OCI-LY7 (cell line): ENCODE measurements around the gene CNDP1. TPM values are rescaled to one million over a fixed set of nuclear protein-coding genes. Genes with fewer than 3 reads are reported as not detected.
"Not testable (repeated sequence)": the region's sequence is repeated elsewhere in the genome, so short reads cannot be mapped to it uniquely, and the experiment has no call there.

Source experiments
- BruUV-seq: library from RNA; stranded (reverse); fragments of 400-500 nt; replicated peaks from 2 replicates; lab custom pipeline; 2021; lab: Mats Ljungman, UMichigan
- CTCF ChIA-PET: fragments of 300-600 bp; sonication (Branson Sonifier 250); formaldehyde crosslinking; loops from one replicate; lab custom pipeline; 2022; ENCODE audit warnings: antibody characterized with exemption; ENCODE audit not compliant: unreplicated experiment; lab: Charles Lee
- POLR2A ChIA-PET: fragments of 300-600 bp; sonication (Branson Sonifier 250); formaldehyde crosslinking; loops from one replicate; lab custom pipeline; 2022; ENCODE audit warnings: antibody characterized with exemption; lab: Charles Lee
- DNase-seq: peaks from one replicate; pipeline ENCODE4 v3.0.0-alpha.2; 2015; ENCODE audit warnings: low spot score
- H2AFZ ChIP-seq: fragments of 200-600 bp; sonication (generic), shearing (Covaris generic); 2 replicates; pipeline ENCODE4 v1.6.1; 2014; ENCODE audit warnings: mild to moderate bottlenecking, antibody characterized with exemption, low read length, moderate library complexity
- H3K27ac ChIP-seq: fragments of 200-600 bp; sonication (generic); 2 replicates; pipeline ENCODE4 v1.5.1; 2014; ENCODE audit warnings: mixed run types, low read depth, mild to moderate bottlenecking, moderate library complexity, low read length, inconsistent platforms; ENCODE audit not compliant: poor library complexity, severe bottlenecking
- H3K36me3 ChIP-seq: fragments of 200-600 bp; sonication (generic); 2 replicates; pipeline ENCODE4 v1.6.1; 2014; ENCODE audit warnings: mild to moderate bottlenecking, antibody characterized with exemption, low read length, moderate library complexity, mixed read lengths; ENCODE audit not compliant: insufficient read depth
- H3K4me1 ChIP-seq: fragments of 200-600 bp; sonication (generic); 2 replicates; pipeline ENCODE4 v1.5.1; 2014; ENCODE audit warnings: mild to moderate bottlenecking, low read length; ENCODE audit not compliant: insufficient read depth, poor library complexity, severe bottlenecking
- H3K4me2 ChIP-seq: fragments of 200-600 bp; sonication (generic); 2 replicates; pipeline ENCODE4 v1.6.1; 2014; ENCODE audit warnings: mild to moderate bottlenecking, low read length
- H3K4me3 ChIP-seq: fragments of 200-600 bp; sonication (generic); 2 replicates; pipeline ENCODE4 v1.5.1; 2014; ENCODE audit warnings: mild to moderate bottlenecking, low read depth, low read length; ENCODE audit not compliant: poor library complexity, severe bottlenecking
- H3K79me2 ChIP-seq: fragments of 200-600 bp; sonication (generic); 2 replicates; pipeline ENCODE4 v1.6.1; 2016; ENCODE audit warnings: low read depth, mild to moderate bottlenecking, low read length, moderate library complexity, mixed read lengths; ENCODE audit not compliant: insufficient read depth
- H3K9me2 ChIP-seq: fragments of 200-600 bp; sonication (generic); 2 replicates; pipeline ENCODE4 v1.6.1; 2016; ENCODE audit warnings: mild to moderate bottlenecking, low read length, mixed read lengths; ENCODE audit not compliant: insufficient read depth
- H3K9me3 ChIP-seq: fragments of 200-600 bp; sonication (generic); 2 replicates; pipeline ENCODE4 v1.6.1; 2014; ENCODE audit warnings: mild to moderate bottlenecking, mixed run types, low read length, mixed read lengths
- H4K20me1 ChIP-seq: fragments of 200-600 bp; sonication (generic); 2 replicates; pipeline ENCODE4 v1.6.1; 2014; ENCODE audit warnings: mild to moderate bottlenecking, antibody characterized with exemption, low read length, moderate library complexity, mixed read lengths; ENCODE audit not compliant: insufficient read depth
- EZH2phosphoT487 ChIP-seq: fragments of 200-600 bp; sonication (generic); IDR thresholded peaks from 2 replicates; pipeline ENCODE4 v1.6.1; 2018; ENCODE audit warnings: low read depth, borderline replicate concordance, mild to moderate bottlenecking, mixed run types, antibody characterized with exemption, low read length, moderate library complexity, mixed read lengths
- intact Hi-C: fragments of 100-400 bp; cut with micrococcal nuclease; formaldehyde crosslinking; loops from one replicate; pipeline ENCODE4 v1.10.0; 2022; ENCODE audit not compliant: unreplicated experiment
- total RNA-seq, 2 experiments: library from RNA; depleted of rRNA in 1 of 2; stranded (reverse); fragments of >200 nt in 1 of 2; shearing (Covaris generic) in 1 of 2; gene quantifications; 2 replicates each; pipeline ENCODE4 v1.2.3, GENCODE V29; 2014 to 2022
- TF ChIP-seq, protein P1 (sequence below): fragments of 200-600 bp; sonication (generic); conservative IDR thresholded peaks from 2 replicates; pipeline ENCODE4 v1.5.1; 2014; ENCODE audit warnings: mild to moderate bottlenecking, antibody characterized with exemption, low read length, moderate library complexity, mixed read lengths

CNDP1 gene
- total RNA-seq, 2 experiments from 2014 or later: not detected

DNA sequence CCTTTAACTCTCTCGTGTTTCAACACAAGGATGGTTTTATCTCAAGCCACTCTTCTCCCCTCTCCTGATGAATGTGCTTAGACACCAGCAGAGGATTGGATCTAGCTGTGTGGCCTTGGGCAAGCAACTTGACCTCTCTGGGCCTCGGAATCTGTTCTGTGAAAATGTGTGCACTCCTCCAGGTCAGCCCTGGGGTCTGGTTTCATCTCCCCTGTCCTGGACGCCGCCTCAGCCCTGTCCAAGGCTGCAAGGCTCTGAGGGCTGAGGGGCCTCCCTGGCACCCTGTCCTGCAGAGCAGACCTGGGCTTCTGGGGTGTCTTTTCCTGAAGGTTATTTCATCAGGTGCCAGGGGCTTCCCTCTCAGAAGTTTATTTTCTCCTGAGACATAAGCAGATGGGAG, 28.5 kb downstream of the CNDP1 start:
- ChIA-PET POLR2A (no interaction called here), CTCF (no interaction called here)
- H3K4me2 ChIP-seq: no peak overlapping the region
- H2AFZ ChIP-seq: no peak overlapping the region
- H3K79me2 ChIP-seq: no peaks in the 10 kb centered on the region
- H3K27ac ChIP-seq: no peak overlapping the region
- no peaks in the 10 kb centered on the region for H3K9me2 ChIP-seq
- no peak for DNase-seq
- no peak overlapping the region for H3K4me3 ChIP-seq
- no peak for TF ChIP-seq EZH2phosphoT487
- TF ChIP-seq, protein P1, sequence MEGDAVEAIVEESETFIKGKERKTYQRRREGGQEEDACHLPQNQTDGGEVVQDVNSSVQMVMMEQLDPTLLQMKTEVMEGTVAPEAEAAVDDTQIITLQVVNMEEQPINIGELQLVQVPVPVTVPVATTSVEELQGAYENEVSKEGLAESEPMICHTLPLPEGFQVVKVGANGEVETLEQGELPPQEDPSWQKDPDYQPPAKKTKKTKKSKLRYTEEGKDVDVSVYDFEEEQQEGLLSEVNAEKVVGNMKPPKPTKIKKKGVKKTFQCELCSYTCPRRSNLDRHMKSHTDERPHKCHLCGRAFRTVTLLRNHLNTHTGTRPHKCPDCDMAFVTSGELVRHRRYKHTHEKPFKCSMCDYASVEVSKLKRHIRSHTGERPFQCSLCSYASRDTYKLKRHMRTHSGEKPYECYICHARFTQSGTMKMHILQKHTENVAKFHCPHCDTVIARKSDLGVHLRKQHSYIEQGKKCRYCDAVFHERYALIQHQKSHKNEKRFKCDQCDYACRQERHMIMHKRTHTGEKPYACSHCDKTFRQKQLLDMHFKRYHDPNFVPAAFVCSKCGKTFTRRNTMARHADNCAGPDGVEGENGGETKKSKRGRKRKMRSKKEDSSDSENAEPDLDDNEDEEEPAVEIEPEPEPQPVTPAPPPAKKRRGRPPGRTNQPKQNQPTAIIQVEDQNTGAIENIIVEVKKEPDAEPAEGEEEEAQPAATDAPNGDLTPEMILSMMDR: no peak
- no peaks in the 10 kb centered on the region for H3K9me3 ChIP-seq
- no peaks in the 10 kb centered on the region for H3K4me1 ChIP-seq
- intact Hi-C loops: no loop called here
- BruUV-seq: no TSS peak
- no peaks in the 10 kb centered on the region for H3K36me3 ChIP-seq
- H4K20me1 ChIP-seq: no peaks in the 10 kb centered on the region

DNA sequence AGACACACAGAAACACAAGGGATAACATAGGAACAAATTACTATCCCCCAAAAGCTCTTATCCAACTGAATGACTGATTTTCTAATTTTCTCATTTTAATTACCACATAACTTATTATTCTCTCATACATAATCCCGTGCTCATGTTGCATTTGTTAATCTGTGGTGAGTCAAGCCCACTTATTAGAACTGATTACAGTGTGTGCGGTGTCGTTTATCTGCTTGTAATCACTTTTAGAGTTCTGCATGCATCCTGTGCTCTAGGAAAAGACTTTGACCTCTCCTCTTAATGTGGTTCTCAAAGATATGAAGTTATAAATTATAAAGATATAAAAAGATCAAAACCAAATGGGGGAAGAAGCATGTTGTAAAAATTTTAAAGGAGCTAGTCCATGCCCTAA, 29.7 kb downstream of the CNDP1 start:
- Histone ChIP-seq H3K79me2 (no peaks in the 10 kb centered on the region), H3K36me3 (no peaks in the 10 kb centered on the region), H3K4me2 (no peak overlapping the region), H3K27ac (no peak overlapping the region), H3K4me3 (no peak overlapping the region), H2AFZ (no peak overlapping the region), H3K9me3 (no peaks in the 10 kb centered on the region), H4K20me1 (no peaks in the 10 kb centered on the region), H3K9me2 (no peaks in the 10 kb centered on the region), H3K4me1 (no peaks in the 10 kb centered on the region)
- BruUV-seq: no TSS peak
- no peak for TF ChIP-seq EZH2phosphoT487
- TF ChIP-seq, protein P1: no peak
- DNase-seq: no peak
- intact Hi-C loops: no loop called here
- ChIA-PET CTCF (no interaction called here), POLR2A (no interaction called here)

DNA sequence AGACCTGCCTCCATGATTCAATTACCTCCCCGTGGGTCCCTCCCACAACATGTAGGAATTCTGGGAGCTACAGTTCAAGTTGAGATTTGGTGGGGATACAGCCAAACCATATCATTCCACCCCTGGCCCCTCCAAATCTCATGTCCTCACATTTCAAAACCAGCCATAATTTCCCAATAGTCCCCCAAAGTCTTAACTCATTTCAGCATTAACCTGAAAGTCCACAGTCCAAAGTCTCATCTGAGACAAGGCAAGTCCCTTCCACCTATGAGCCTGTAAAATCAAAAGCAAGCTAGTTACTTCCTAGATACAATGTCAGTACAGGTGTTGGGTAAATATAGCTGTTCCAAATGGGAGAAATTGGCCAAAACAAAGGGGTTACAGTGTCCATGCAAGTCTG, 30.9 kb downstream of the CNDP1 start:
- DNase-seq, H3K4me3 ChIP-seq, H3K36me3 ChIP-seq, POLR2A ChIA-PET, H3K79me2 ChIP-seq, H3K4me1 ChIP-seq, CTCF ChIA-PET, H3K27ac ChIP-seq, H3K9me2 ChIP-seq, H2AFZ ChIP-seq, H4K20me1 ChIP-seq, BruUV-seq, intact Hi-C loops, H3K4me2 ChIP-seq, H3K9me3 ChIP-seq: not testable (repeated sequence)

DNA sequence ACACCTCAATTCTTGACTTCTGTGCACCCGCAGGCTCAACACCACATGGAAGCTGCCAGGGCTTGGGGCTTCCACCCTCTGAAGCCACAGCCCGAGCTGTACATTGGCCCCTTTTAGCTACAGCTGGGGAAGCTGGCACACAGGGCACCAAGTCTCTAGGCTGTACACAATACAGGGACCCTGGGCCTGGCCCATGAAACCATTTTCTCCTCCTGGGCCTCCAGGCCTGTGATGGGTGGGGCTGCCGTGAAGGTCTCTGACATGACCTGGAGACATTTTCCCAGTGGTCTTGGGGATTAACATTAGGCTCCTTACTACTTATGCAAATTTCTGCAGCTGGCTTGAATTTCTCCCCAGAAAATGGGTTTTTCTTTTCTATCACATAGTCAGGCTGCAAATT, 31.7 kb downstream of the CNDP1 start:
- POLR2A ChIA-PET, intact Hi-C loops, H3K4me3 ChIP-seq, H3K27ac ChIP-seq, H3K79me2 ChIP-seq, H2AFZ ChIP-seq, H3K4me1 ChIP-seq, CTCF ChIA-PET, H3K9me3 ChIP-seq, H4K20me1 ChIP-seq, H3K9me2 ChIP-seq, H3K4me2 ChIP-seq, DNase-seq, H3K36me3 ChIP-seq, BruUV-seq: not testable (repeated sequence)
